Bronchial epithelial cell (primary cell): Measurements from ENCODE around the gene PPP2R1B. TPM values are rescaled to one million over a fixed set of nuclear protein-coding genes. Genes with fewer than 3 reads are reported as not detected.

Source experiments
- DNase-seq: peaks from one replicate; pipeline ENCODE4 v3.0.0-alpha.2; 2010; ENCODE audit warnings: low read depth
- FAIRE-seq: peaks from 2 replicates; lab custom pipeline; 2011; peaks lifted over from hg19 to GRCh38; lab: Jason Lieb, UNC
- H3K27me3 ChIP-seq: 2 replicates; pipeline ENCODE4 v1.5.1; 2011; ENCODE audit warnings: low read length; ENCODE audit not compliant: control insufficient read depth, insufficient read depth
- H3K36me3 ChIP-seq: 2 replicates; pipeline ENCODE4 v1.5.1; 2011; ENCODE audit warnings: low read length; ENCODE audit not compliant: control insufficient read depth, insufficient read depth
- H3K4me3 ChIP-seq: 2 replicates; pipeline ENCODE4 v1.5.1; 2011; ENCODE audit warnings: mild to moderate bottlenecking, low read depth, low read length, control low read depth
- CTCF ChIP-seq: IDR thresholded peaks from 2 replicates; pipeline ENCODE4 v1.5.1; 2011; ENCODE audit warnings: mild to moderate bottlenecking, moderate library complexity, low read length, control low read depth, inconsistent platforms; ENCODE audit not compliant: insufficient read depth, severe bottlenecking
- total RNA-seq: library from RNA; depleted of rRNA; stranded (reverse); fragments of >200 nt; gene quantifications from 2 replicates; pipeline ENCODE4 v1.2.1, GENCODE V29; 2014

Gene PPP2R1B
- total RNA-seq, 1 donor from 2014 or later = 26.1 TPM

GRCh38 chr11:111782109-111782741 lies 16.0 kb upstream of the PPP2R1B start:
- Histone ChIP-seq H3K4me3 (no peak overlapping the region), H3K27me3 (no peaks in the 10 kb centered on the region), H3K36me3 (peaks cover 2% of the 10 kb centered on the region)
- DNase-seq (no peak), FAIRE-seq (no peak)
- no peak for TF ChIP-seq CTCF

GRCh38 chr11:111779118-111779517 lies 12.9 kb upstream of the PPP2R1B start:
- TF ChIP-seq CTCF = no peak
- FAIRE-seq (no peak), DNase-seq (no peak)
- Histone ChIP-seq H3K27me3 (no peaks in the 10 kb centered on the region), H3K36me3 (no peaks in the 10 kb centered on the region), H3K4me3 (no peak overlapping the region)

- DNase-seq (no peak), FAIRE-seq (no peak)
- Histone ChIP-seq H3K4me3 (no peak overlapping the region), H3K36me3 (no peaks in the 10 kb centered on the region), H3K27me3 (no peaks in the 10 kb centered on the region)
- no peak for TF ChIP-seq CTCF
Measured at GRCh38 chr11:111778047-111778558, 11.9 kb upstream of the PPP2R1B start.

- peak; percentile 63 for DNase-seq
- no peak overlapping the region for H3K4me3 ChIP-seq
- no peaks in the 10 kb centered on the region for H3K27me3 ChIP-seq
- no peaks in the 10 kb centered on the region for H3K36me3 ChIP-seq
- FAIRE-seq = no peak
- TF ChIP-seq CTCF = peak; percentile 63
Measured at GRCh38 chr11:111777094-111778046, 11.2 kb upstream of the PPP2R1B start.

- Histone ChIP-seq H3K4me3 (no peak overlapping the region), H3K27me3 (no peaks in the 10 kb centered on the region)
- FAIRE-seq = no peak
Measured at GRCh38 chr11:111776398-111777093, 10.4 kb upstream of the PPP2R1B start.

More at GRCh38 chr11:111776398-111777093, 10.4 kb upstream of the PPP2R1B start:
- TF ChIP-seq CTCF = no peak
- DNase-seq = no peak
- no peaks in the 10 kb centered on the region for H3K36me3 ChIP-seq
